GM12874 (cell line): ENCODE results near the gene CLNK.

Source experiments
- CTCF ChIP-seq: IDR thresholded peaks from 2 replicates; pipeline ENCODE4 v1.5.1; 2011; ENCODE audit warnings: low read depth, mild to moderate bottlenecking, control low read depth, low read length, moderate library complexity; ENCODE audit not compliant: insufficient read depth

CLNK gene

DNA sequence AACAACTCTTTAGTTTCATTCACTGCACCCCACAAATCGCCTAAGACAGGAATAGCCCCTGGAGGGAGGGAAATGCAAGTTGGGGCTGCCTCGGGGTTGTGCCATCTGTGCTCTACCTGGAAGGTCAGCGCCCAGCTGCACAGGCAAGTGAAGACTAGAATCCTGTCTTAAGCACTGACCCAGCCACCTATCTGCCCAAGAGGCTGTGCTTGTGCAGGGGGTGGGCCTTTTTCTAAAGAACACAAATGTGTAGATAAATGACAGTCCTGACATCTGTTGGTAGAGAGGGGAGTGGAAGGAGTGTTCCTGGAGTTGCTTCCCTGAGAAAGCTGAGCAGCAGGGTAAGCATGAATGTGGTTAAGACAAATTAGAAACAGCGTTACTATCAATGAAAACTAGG is 243.1 kb downstream of the CLNK start:
- no peak for TF ChIP-seq CTCF

DNA sequence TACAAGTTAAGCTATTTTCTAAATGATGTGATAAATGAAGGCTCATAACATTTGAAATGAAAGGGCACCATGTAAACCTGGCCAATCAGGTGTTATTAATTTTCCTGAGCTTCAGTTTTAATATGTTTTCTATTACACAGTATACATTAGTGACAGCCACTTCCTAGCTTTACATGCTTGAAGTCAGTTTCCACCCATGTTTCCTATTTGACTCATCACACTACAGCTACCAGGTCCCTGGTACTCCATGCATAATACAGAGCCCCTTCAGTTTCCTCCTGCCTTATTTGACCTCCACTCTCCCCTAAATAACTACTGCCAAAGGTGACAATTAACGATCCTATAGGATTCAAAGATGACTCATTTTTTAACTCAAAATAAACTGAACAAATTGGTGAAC is 245.6 kb downstream of the CLNK start:
- TF ChIP-seq CTCF, result no peak

- TF ChIP-seq CTCF, result no peak
These were observed 246.8 kb downstream of the CLNK start for GRCh38 chr4:10437735-10438134.
